Tibial nerve (tissue), 4 donors: ENCODE data around the gene RNF135.

Experiments
- EP300 ChIP-seq, 2 donors: sonication (generic); formaldehyde crosslinking; IDR thresholded peaks; one replicate each; pipeline ENCODE4 v1.6.1; 2017; ENCODE audit warnings: antibody characterized with exemption in 2 of 2, mild to moderate bottlenecking in 1 of 2
- POLR2A ChIP-seq, 2 donors: fragments of 450-650 bp; IDR thresholded peaks; one replicate each; pipeline ENCODE4 v1.6.1; 2017; ENCODE audit warnings: antibody characterized with exemption in 2 of 2, mild to moderate bottlenecking in 2 of 2, moderate library complexity in 2 of 2
- TF ChIP-seq, protein P1 (sequence below), 5 experiments: fragments of 200-600 bp in 3 of 5; fragments of 450-650 bp in 2 of 5; sonication (generic) in 3 of 5; IDR thresholded peaks; one replicate each; pipeline ENCODE4 v1.5.1; 2016 to 2019; ENCODE audit warnings: antibody characterized with exemption in 5 of 5, mild to moderate bottlenecking in 3 of 5, moderate library complexity in 2 of 5

DNA sequence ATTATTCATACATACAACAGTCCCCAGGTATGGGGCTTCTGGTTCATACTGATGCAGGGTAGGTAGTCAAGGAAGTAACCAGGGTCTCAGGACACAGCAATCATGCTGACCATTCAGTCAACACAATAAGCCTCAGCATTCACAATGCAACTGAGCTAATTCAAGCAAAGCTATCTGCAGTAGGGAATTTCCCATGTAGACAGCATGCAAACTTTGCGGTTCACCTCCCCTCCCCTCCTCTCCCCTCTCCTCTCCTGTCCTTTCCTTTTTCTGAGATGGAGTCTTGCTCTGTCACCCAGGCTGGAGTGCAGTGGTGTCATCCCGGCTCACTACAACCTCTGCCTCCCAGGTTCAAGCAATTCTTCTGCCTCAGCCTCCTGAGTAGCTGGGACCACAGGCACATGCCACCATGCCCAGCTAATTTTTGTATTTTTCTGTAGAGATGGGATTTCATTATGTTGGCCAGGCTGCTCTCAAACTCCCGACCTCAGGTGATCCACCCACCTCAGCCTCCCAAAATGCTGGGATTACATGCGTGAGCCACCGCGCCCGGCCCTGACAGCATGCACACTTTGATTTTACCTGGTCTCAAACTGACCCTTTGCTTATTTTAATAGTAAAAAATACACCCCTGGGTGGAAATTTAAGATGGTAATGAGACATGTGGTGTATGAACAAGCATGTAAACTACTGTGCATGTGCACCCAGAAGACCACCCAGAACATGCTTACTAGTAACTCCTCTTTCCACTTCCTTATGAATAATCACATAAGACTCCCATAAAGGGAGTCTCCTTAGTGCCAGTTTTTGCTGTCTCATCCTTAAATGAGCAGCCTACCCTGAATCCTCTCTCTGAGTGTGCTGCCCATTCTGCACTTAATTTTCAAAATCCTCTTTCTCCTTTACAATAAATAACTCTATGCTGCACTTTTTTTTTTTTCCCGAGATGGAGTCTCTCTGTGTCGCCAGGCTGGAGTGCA lies 9.3 kb upstream of the RNF135 start:
- TF ChIP-seq POLR2A (IDR thresholded peaks at IDR 0.05) (no peak), EP300 (IDR thresholded peaks at IDR 0.05) (no peak)
- TF ChIP-seq, protein P1, sequence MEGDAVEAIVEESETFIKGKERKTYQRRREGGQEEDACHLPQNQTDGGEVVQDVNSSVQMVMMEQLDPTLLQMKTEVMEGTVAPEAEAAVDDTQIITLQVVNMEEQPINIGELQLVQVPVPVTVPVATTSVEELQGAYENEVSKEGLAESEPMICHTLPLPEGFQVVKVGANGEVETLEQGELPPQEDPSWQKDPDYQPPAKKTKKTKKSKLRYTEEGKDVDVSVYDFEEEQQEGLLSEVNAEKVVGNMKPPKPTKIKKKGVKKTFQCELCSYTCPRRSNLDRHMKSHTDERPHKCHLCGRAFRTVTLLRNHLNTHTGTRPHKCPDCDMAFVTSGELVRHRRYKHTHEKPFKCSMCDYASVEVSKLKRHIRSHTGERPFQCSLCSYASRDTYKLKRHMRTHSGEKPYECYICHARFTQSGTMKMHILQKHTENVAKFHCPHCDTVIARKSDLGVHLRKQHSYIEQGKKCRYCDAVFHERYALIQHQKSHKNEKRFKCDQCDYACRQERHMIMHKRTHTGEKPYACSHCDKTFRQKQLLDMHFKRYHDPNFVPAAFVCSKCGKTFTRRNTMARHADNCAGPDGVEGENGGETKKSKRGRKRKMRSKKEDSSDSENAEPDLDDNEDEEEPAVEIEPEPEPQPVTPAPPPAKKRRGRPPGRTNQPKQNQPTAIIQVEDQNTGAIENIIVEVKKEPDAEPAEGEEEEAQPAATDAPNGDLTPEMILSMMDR (IDR thresholded peaks at IDR 0.05), result no peak
